Measurements from ENCODE around the gene RGS3.
"Not testable (repeated sequence)": the region's sequence is repeated elsewhere in the genome, so short reads cannot be mapped to it uniquely, and the experiment has no call there.

The RGS3 gene

DNA sequence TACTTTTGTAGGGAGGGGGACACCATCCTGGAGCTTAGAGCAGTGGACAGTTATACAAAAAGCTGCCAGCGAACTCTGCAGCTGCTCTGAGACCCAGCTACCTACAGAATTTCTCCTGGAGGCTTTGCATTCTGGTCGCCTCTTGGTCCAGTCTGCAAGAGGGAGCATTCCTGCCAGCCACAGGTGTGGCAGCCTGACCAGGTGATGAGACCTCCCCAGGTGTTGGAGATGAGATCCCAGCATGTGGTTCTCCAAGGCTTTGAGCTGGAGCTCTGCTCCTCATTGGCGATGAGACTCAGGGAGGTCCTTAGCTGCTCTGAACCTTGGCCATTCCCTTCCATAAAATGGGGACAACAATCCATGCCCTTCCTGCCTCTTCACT lies 69.3 kb downstream of the RGS3 start:
- no peak for DNase-seq

DNA sequence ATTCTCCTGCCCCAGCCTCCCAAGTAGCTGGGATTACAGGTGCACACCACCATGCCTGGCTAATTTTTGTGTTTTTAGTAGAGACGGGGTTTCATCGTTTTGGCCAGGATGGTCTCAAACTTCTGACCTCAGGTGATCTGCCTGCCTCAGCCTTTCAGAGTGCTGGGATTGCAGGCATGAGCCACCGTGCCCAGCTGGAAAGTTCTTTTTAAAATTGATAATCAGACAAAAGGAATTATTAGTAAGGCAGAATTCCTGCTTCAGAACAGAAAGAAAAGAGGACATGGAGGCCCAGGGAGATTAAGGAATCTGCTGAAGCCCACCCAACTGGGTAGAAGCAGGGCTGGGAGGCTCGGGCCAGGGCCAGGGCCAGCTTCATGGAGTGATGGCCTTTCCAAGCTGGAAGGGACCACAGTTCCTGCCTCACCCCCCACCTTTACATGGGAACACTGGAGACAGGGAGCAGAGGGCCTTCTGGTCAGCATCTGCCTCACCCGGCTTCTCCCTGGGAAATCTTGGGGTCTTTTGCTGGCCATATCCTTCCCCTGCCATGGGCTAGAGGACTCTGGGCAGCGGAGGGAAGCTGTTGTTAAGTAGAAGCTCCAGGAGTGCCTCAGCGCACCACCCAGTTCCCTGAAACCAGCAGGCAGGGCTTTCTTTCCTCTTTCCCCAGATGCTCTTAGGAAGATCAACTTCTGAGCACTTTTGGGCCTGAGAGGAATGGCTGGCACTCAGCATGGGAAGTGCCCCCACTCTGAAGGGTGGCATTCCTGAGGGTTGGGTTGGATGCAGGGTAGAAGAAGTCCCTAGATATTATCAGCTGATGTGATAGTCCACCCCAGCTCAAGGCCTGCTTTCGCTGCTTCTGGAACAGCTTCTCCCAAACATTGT lies 70.1 kb downstream of the RGS3 start:
- DNase-seq: no peak

DNA sequence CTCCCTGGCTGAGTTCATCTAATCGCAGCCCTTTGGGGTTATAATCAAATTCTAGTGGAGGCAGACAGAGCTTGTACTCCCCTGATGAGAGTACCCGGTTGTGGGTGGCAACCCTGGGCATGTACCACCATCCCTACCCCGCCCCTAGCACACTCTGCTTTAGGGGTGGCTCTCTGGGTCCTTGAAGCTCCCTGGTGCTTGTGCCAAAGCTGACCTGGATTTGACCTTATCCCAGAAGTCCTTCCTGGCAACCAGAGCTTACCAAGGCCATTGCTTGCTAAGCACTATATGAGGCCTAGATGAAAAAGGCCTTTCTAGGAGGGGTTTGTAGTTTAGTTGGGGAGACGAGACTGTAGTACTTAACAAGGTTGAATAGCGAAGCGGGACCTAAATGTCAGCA lies 72.2 kb downstream of the RGS3 start:
- no peak for DNase-seq

DNA sequence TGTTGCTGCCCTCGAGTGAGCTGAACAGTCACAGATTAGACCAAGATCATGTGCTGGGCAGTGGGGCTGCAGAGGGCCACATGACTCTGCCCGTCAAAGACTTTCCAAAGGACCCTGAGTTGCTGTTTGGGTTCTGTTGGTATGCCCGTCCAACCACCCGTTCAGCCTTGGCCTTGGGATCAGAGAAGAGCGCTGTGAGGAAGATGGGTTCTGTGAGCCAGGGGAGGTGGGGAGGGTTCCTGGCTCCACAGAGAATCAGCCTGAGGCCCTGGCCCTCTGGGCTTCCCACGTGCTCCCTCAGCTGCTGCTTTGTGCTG lies 72.6 kb downstream of the RGS3 start:
- no peak for DNase-seq

DNA sequence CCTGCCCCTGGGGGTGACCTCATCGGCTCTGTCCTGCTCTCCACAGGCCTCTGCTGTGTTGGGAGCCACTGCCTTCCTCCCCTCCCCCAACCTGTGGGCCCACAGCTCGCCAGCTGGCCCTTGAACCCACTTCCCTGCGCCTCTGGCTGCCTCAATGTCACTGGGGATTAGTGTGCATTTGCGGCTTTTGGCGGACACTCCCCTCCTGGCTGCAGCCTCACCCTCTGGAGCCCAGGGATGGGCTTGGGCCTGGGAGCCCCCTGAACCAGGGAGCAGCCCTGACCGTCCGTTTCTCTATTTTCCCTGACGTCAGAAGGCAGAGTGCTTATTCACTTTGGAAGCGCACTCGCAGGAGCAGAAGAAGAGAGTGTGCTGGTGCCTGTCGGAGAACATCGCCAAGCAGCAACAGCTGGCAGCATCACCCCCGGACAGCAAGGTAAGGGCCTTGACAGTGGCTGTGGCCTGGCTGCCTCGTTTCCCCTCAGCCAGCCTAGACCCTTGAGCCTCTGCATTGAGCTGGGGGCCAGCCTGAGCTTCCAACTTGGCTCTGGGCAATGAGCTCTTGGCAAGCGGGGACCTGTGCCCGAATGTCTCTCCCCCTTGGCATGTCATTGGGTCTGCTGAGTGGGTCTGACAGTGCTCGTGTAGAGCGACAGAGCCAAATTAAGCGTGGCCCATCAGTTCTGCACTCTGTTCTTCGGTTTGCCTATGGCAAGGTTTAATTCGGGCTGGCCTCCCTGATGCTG lies 73.1 kb downstream of the RGS3 start:
- DNase-seq: no peak

DNA sequence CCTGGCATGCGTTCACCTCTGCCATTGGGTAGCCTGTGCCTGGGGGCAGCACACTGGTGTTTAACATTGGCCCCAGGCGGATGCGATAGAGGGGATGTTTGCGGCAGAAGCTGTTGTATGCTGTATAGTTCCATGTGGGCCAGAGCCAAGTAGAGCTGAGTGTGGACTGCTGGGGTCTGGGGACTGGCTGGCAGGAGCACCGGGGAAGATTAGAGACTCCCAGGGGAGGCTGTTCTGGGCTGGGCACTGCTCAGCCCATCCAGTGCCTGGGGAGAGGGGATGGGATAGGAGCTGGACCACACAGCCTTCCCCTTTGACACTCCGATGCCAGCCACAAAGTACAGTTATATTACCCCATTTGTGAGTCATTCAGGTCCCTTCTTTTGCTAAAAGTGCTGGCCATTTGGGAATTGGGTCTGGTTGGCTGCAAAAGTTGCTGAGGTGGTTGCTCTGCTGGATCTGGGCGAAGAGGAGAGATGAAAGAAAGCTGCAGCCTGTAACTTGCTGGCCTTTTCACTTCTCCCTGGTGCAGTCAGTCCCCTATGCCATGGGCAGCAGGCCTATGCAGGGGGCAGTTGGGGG lies 73.8 kb downstream of the RGS3 start:
- no peak for DNase-seq

DNA sequence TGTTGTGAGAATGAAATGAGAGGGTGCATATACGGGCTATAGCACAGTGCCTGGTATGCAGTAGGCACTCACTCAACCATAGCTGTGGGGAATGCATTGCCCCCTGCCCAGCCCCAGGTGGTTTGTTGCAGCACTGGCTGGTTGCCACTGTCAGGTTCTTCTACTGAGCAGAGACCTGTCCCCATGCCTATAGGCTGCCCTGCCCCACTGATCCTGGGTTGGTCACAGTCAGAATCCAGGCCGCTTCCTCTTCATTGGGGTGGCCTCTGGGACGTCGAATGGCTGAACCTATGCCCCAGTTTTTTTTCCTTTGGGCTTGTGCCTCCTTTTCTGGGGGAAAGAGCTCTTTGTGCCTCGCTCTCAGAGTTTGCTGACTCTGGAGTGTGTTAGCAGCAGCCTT lies 74.6 kb downstream of the RGS3 start:
- DNase-seq: no peak

DNA sequence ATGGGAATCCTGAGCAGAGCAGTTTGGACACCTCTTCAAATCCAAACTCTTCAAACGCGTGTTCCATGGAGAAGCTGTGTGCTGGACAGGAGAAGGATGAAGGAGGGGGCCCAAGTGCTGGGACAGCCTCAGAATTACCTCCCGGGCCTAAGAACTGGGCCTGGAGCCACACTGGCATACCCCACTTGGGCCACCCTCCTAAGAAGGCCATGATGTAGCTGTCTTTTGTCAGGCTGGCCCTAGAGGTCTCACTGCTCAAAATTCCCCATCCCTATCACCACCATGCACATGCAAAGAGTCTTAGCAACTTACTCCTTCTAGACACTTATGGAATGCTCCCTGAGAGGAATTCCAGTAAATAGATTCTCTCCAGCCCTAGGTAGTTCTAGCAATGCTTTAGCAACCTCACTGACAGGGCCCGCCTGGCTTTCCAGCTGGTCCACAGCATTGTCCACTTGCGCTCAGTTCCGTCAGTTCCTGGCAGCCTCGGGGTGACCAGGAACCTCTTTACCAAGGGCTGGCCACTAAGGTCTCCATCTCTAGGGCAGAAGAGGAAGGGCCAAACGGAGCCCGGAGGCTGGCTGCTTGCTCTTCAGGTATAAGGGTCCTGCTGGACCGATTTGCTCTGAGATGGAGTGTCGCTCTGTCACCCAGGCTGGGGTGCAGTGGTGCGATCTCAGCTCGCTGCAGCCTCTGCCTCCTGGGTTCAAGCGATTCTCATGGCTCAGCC lies 75.3 kb downstream of the RGS3 start:
- no peak for DNase-seq

DNA sequence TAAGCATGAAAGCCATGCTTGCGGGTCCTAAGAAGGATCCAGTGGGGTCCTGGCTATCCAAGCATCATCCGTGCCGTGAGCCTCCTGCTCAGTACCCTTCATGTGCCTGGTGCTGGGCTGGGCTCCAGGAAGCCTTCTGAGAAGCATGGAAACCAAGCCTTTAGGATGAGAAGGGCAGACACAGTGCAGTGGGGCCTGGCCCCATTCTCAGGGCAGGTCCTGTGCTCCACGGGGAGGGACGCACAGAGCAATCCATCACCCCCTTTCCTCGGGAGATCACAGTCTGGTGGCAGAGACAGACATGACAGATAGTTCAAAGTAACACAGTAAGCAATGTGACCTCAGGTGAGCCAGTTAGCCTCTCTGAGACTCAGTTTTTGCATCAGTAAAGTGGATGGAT lies 76.9 kb downstream of the RGS3 start:
- DNase-seq: no peak

DNA sequence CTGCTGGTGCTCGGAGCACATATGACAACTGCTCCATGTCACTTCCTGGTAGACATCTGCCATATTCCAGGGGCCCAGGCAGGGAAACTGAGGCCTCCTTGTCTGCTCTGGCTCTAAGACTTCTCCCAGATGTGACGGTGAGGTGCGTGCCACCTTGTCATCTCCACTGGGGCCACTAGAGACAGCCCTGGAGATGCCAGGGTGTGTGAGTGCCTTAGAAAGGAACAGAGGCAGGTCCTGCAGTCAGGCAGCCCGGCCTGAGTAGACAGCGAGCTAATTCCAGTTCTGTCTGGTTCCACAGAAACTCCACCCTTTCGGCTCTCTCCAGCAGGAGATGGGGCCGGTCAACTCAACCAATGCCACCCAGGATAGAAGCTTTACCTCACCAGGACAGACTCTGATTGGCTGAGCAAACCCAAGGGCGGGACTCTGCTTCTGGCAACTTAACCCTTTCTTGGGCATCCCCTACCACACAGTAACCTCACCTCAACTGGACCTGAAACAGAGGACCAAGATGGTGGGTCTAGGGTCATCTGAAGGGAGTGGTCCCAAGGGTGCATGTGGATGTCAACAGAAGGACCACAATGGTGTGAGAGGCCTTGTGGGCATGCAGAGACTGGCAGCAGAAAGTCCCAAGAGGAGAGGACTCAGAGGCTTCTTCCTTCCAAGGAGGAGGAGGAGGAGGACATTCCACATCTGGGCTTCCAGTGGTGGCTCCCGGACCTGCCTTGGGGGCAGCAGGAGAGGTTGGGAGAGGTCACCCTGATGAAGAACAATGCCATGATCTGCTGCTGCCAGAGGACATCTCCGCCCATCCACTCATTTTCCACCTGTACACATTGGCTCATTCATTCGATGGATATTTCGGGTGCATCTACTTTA lies 77.7 kb downstream of the RGS3 start:
- no peak for DNase-seq

DNA sequence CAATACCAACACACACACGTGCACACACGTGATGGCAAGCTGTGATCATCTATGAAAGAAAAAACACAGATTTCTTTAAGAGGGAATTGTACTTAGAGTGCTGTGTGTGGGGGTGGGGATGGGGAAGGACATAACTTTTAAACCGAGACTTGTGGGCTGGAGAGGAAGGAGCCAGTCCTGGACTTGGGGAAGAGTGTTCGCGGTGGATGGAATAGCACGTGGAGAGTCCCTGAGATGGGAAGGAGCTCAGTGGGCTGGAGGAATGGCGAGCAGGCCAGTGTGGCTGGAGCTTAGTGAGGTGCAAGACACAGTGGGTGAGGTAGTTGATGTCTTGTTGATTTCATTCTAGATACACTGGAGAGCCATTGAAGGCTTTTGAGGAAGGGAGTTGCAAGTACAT lies 78.5 kb downstream of the RGS3 start:
- no peak for DNase-seq

DNA sequence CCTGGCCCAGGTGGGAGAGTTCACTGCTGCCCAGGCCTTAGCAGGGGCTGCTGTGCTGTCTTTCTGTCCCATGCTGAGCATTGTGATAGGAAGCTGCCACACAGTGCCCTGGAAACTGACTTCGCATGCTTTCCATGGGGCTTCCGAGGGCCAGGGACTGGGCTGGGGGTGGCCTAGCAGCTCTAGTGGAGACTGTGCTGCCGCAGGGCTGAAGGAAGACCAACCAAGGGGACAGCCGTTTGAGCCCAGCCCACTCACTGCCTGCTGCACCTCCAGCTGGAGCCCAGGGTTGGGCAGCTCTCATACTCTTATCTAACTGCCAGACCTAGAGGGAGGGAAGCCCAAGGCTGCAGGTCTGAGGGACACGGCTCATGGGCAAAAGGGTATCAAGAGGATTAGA lies 79.2 kb downstream of the RGS3 start:
- no peak for DNase-seq

DNA sequence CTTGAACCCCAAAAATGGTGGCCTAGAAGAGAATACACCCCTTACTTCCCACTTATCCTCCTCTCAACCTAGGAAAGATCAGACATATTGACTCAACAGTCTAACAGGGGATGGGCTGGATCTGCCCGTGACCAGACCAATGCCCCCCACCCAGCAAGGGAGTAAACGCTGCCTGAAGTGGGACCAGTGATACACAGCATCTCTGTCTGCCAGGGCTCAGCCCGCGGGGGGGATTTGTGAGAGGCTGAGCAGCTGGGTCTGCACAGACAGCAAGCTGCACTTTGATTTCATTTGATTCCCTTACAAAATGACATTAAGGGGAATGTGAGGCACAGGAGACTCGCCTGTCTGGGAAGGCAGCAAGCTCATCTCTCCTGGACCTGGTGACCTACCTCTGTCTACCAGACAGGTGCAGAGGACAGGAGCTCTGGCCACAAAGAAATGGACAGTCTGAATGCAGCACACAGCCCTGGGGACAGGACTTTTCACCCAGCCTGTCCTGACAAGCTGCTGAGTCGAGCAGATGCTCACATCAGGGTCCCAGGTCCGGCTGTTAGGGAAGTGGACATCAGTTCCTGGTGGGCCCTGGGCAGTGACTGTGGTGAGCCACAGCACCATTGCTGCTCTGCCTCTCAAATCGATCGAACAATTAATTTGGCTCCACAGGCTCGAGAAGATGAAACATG lies 79.9 kb downstream of the RGS3 start:
- DNase-seq: no peak

DNA sequence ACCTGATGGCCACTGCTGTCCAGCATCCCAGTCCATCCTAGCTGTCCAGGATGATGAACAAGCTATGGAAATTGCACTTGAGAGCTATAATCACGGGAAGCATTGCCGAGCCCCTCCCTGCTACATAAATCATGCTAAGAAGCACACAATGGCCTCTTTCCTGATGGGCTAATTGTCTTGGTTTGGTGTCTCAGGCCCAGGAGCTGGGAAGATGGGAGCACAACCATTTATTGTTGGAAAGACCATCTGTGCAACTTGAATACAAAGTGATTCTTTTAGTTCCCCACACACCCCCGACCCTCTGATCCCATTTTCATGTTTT lies 80.4 kb downstream of the RGS3 start:
- no peak for DNase-seq

DNA sequence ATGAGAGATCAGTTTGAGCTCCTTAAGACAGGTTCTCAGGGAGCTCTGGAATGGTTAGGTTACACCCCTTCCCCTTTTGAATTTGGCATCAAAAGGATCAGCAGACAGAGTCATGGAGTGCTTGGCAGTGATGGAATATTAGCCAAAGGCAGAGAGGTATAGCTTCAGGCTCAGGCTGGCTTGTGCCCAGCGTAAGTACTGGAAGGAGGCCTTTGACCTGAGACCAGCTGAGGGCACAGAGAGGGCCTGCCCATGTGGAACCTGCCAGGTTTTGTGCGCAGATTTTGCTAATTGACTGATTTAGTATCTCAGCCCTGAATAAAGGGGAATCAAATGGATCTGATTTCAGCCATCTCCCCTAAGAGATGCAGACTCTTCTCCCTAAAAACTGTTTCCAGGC lies 81.5 kb downstream of the RGS3 start:
- no peak for DNase-seq

DNA sequence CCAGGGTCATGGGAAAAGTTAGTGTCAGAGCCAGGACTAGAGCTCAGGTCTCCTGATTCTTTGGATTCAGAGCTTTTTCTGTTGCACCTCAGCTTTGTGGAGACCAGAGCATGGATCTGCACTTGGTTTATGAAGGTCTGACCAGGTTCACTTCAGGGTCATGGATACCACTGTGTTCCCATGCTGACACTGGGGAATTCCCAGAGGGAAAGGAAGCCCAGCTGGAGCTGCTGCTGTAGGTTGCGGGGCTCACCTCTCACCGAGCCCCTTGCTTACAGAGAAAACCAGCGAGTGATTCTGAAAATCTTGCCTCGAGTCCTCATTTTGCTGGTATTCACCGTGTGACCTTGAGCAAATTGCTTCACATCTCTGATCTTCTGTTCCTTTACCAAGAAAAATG lies 83.0 kb downstream of the RGS3 start:
- no peak for DNase-seq

DNA sequence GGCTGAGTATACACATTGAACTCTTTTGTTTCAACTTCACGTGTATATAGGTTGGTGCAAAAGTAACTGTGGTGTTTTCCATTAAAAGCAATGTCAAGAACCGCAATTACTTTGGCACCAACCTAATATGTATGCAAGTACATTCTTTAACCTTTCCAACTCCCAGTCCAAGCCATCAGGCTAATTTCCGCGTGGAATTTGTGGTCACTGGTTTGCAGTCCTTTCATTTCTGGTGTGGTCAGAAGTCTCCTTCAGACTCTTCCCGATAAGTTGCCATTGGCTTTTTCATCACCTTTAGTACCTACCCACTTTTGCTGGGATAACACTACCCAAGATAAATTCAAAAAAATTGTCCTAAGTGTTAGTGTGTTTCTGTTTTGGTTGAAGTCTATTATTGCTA lies 84.0 kb downstream of the RGS3 start:
- DNase-seq: no peak

DNA sequence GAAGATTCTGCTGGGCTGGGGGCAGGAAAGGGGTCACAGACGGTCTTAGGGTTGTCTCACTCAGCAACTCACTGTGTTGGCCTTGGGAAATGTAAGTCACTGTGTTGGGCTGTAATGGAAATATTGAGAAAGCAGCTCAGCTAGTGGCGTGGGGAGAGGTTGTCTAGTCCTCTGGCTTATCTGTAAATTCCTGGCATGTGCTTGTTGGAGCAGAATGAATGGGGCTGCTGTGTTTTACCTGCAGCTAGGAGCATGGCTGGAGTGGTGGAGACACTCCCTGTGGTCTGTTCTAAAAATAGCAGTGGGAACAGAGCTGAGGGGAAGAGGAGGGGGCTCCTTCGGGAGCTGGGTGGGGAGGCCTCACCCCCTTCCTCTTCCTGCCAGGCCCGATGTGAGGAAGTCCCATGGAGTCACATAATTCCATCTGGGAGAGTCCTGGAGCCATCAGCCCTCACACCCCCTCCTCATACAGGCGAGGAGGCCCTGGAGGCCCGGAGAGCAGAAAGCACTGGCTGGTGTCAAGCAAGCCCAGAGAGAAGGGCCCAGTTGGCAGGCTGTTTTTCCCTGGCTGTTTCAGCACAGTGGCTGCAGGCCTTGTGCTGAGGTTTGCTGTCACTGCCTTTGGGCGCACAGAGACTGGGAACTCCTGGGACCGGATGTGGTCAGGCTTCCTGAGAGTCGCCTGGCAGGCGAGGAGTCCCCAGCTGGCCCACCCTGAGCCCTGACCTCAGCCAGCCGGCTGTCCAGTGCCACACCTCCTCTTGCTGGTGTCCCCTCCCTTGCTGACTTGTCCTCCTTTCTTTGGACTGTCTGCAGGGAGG lies 84.9 kb downstream of the RGS3 start:
- no peak for DNase-seq

DNA sequence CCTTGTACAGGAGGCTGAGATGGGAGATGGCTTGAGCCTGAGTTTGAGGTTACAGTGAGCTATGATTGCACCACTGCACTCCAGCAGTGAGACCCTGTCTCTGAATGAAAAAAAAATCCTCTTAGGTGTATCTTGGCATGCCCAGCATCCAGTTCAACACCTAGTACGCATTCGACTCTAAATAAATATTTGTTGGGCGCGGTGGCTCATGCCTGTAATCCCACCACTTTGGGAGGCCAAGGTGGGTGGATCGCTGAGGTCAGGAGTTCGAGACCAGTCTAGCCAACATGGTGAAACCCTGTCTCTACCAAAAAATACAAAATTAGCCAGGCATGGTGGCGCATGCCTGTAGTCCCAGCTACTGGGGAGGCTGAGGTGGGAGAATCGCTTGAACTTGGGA lies 86.4 kb downstream of the RGS3 start:
- not testable (repeated sequence) for DNase-seq

DNA sequence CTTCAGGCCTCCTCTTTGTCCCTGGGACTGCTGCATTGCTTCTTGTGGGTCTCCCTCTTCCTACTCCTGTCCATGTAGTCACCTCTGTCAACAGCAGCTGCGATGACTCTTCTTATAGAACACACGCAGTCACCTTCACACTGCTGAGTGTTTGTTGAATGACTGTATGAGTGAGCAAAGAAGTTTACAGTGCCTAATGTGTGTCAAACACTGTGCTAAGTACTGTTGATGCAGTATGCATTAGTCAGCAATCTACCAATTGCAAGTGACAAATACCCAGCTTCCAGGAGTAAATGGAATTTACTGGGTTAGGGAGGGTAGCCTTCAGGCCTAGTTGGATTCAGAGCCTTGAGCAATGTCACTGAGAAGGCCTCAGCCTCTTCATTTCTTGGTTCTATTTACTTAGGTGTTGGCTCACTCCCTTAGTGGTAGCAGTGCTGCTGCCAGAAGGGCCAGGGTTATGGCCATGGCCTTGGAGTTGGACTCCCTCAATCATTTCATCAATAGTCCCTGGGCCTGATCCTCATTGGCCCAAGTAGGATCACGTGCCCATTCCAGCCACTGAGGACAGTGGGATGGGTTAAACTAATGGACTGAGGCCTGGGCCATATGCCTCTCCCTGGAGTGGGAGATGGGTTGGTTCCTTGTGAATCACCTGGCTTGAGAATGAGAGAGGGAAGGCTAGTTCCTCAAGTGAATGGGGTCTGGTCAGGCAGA lies 93.5 kb downstream of the RGS3 start:
- DNase-seq: no peak

Data from NCI-H1436 treated with DMSO at 0.1 percent for 48 hours (cell line).